A549 (cell line): ENCODE results near the gene KIAA0513. TPM values are rescaled to one million over a fixed set of nuclear protein-coding genes. Genes with fewer than 3 reads are reported as not detected.

ENCODE experiments used
- ATAC-seq, 2 experiments: fragments of 200-7000 bp in 1 of 2; fragments of >200 bp in 1 of 2; cut with Nextera tagmentation in 1 of 2; cut with Tn5 transposase in 1 of 2; 3 replicates each; pipeline versions ENCODE4 v1.8.0 to v1.9.1; 2018 to 2020; ENCODE audit warnings: mild to moderate bottlenecking in 1 of 2, moderate library complexity in 1 of 2
- CTCF ChIA-PET: fragments of 300-600 bp; sonication (Branson Sonifier 250); formaldehyde crosslinking; extraction: SDS; loops from one replicate; lab custom pipeline; 2021; ENCODE audit warnings: antibody characterized with exemption, inconsistent platforms; lab: Yijun Ruan, JAX
- POLR2A ChIA-PET: fragments of 350-600 bp; formaldehyde crosslinking; extraction: SDS; loops from one replicate; lab custom pipeline; 2021; ENCODE audit warnings: antibody characterized with exemption, inconsistent platforms; lab: Yijun Ruan, JAX
- DNase-seq, 2 experiments: peaks; one replicate each; pipeline versions ENCODE4 v3.0.0 to v3.0.0-alpha.2; 2011 to 2016; ENCODE audit warnings: low read depth in 1 of 2, low spot score in 1 of 2
- FAIRE-seq: peaks from 2 replicates; lab custom pipeline; 2011; peaks lifted over from hg19 to GRCh38; lab: Jason Lieb, UNC
- H3K27ac ChIP-seq, 2 experiments: fragments of >200 bp; sonication (Bioruptor Twin); formaldehyde crosslinking; 3 replicates each; pipeline ENCODE4 v1.5.1; 2016 to 2017
- H3K4me1 ChIP-seq: fragments of >200 bp; sonication (Bioruptor Twin); formaldehyde crosslinking; 3 replicates; pipeline ENCODE4 v1.6.1; 2016
- H3K4me2 ChIP-seq: fragments of >200 bp; sonication (Bioruptor Twin); formaldehyde crosslinking; 3 replicates; pipeline ENCODE4 v1.6.1; 2016
- H3K4me3 ChIP-seq: fragments of >200 bp; sonication (Bioruptor Twin); formaldehyde crosslinking; 3 replicates; pipeline ENCODE4 v1.5.1; 2016
- H3K9me3 ChIP-seq: fragments of >200 bp; sonication (Bioruptor Twin); formaldehyde crosslinking; 3 replicates; pipeline ENCODE4 v1.6.1; 2016
- CBX2 ChIP-seq: fragments of 200-600 bp; sonication (generic); IDR thresholded peaks from 2 replicates; pipeline ENCODE4 v1.6.1; 2016; ENCODE audit warnings: low read depth, mild to moderate bottlenecking, borderline replicate concordance
- CBX8 ChIP-seq: fragments of 200-600 bp; sonication (generic); IDR thresholded peaks from 2 replicates; pipeline ENCODE4 v1.6.1; 2016
- CHD4 ChIP-seq: fragments of 200-600 bp; sonication (generic); IDR thresholded peaks from 2 replicates; pipeline ENCODE4 v1.6.1; 2016; ENCODE audit warnings: antibody characterized with exemption, mild to moderate bottlenecking, borderline replicate concordance
- EHF ChIP-seq: fragments of 250-450 bp; sonication (Bioruptor Pico); IDR thresholded peaks from 2 replicates; pipeline ENCODE4 v1.5.0; 2020; ENCODE audit warnings: mild to moderate bottlenecking
- EHMT2 ChIP-seq: fragments of 200-600 bp; sonication (generic); IDR thresholded peaks from 2 replicates; pipeline ENCODE4 v1.6.1; 2016; ENCODE audit warnings: antibody characterized with exemption, low read depth, mild to moderate bottlenecking, moderate library complexity
- HDAC2 ChIP-seq: fragments of 200-600 bp; sonication (generic); IDR thresholded peaks from 2 replicates; pipeline ENCODE4 v1.6.1; 2016
- HOXB5 ChIP-seq: fragments of 250-450 bp; sonication (Bioruptor Pico); IDR thresholded peaks from 2 replicates; pipeline ENCODE4 v1.5.0; 2020; ENCODE audit warnings: mild to moderate bottlenecking, moderate library complexity
- JUN ChIP-seq, 2 experiments: fragments of >200 bp; sonication (Bioruptor Twin); formaldehyde crosslinking; IDR thresholded peaks; 2 replicates in 1 of 2; 3 replicates in 1 of 2; pipeline ENCODE4 v1.6.1; 2016 to 2017
- NFE2L2 ChIP-seq: fragments of 150-350 bp; conservative IDR thresholded peaks from 2 replicates; pipeline ENCODE4 v1.6.1; 2014; ENCODE audit warnings: low read length
- NR3C1 ChIP-seq: fragments of >200 bp; sonication (Bioruptor Twin); formaldehyde crosslinking; IDR thresholded peaks from 3 replicates; pipeline ENCODE4 v1.6.1; 2017
- POLR2A ChIP-seq: IDR thresholded peaks from 2 replicates; pipeline ENCODE4 v1.6.1; 2012; ENCODE audit warnings: mild to moderate bottlenecking, low read length
- RAD21 ChIP-seq, 2 experiments: fragments of >200 bp in 1 of 2; sonication (Bioruptor Twin) in 1 of 2; formaldehyde crosslinking in 1 of 2; IDR thresholded peaks in 1 of 2; conservative IDR thresholded peaks in 1 of 2; 2 replicates in 1 of 2; 3 replicates in 1 of 2; pipeline ENCODE4 v1.6.1; 2012 to 2018; ENCODE audit warnings: inconsistent platforms in 1 of 2
- RARB ChIP-seq: fragments of 250-450 bp; sonication (Bioruptor Pico); IDR thresholded peaks from 2 replicates; pipeline ENCODE4 v1.8.0; 2021; ENCODE audit warnings: mild to moderate bottlenecking, moderate library complexity
- RNF2 ChIP-seq: fragments of 200-600 bp; sonication (generic); IDR thresholded peaks from 2 replicates; pipeline ENCODE4 v1.6.1; 2016; ENCODE audit warnings: low read depth, mild to moderate bottlenecking, antibody characterized with exemption, moderate library complexity, borderline replicate concordance
- SMC3 ChIP-seq: fragments of >200 bp; sonication (Bioruptor Twin); formaldehyde crosslinking; IDR thresholded peaks from 3 replicates; pipeline ENCODE4 v1.6.1; 2018; ENCODE audit warnings: inconsistent platforms
- ZFP36 ChIP-seq: fragments of 450-650 bp; IDR thresholded peaks from 2 replicates; pipeline ENCODE4 v1.6.1; 2014; ENCODE audit warnings: borderline replicate concordance; ENCODE audit not compliant: partially characterized antibody
- WGBS: methylation state at CpG from one replicate; pipeline ENCODE4 v1.1.6; 2017; ENCODE audit errors: missing lambda C conversion rate; 5-methylcytosine and 5-hydroxymethylcytosine counted together
- polyA plus RNA-seq, 4 experiments: library from polyadenylated mRNA; depleted of rRNA in 3 of 4; stranded (reverse); fragments of >200 nt; fragmentation: RNase III in 1 of 4; extraction: RNeasy Plus Mini Kit Qiagen cat#74134 plus additional on column Dnase treatment in 1 of 4; gene quantifications; 2 replicates in 3 of 4; 3 replicates in 1 of 4; pipeline ENCODE4 v1.2.3, GENCODE V29; 2011 to 2017
- TF ChIP-seq, protein P1 (sequence below): fragments of 450-650 bp; IDR thresholded peaks from 2 replicates; pipeline ENCODE4 v1.6.1; 2014; ENCODE audit warnings: antibody characterized with exemption
- TF ChIP-seq, protein P2 (sequence below): fragments of 250-450 bp; sonication (Bioruptor Pico); IDR thresholded peaks from 2 replicates; pipeline ENCODE4 v1.5.0; 2021; ENCODE audit warnings: mild to moderate bottlenecking, moderate library complexity, borderline replicate concordance
- TF ChIP-seq, protein P3 (sequence below): fragments of >200 bp; sonication (Bioruptor Twin); formaldehyde crosslinking; IDR thresholded peaks from 2 replicates; pipeline ENCODE4 v1.6.1; 2016

Gene KIAA0513
- polyA plus RNA-seq, 2 of the 4 experiments (the other 2 are of a cell fraction): 1.8 TPM

- no peak for ATAC-seq
- Histone ChIP-seq H3K9me3 (no peaks in the 10 kb centered on the region), H3K4me1 (peaks cover 19% of the 10 kb centered on the region), H3K27ac (peak overlapping the region in 1 of 2 experiments; percentile 85; a peak in 4 of 6 replicates), H3K4me2 (no peak overlapping the region), H3K4me3 (no peak overlapping the region)
- ChIA-PET POLR2A (no interaction called here), CTCF (interaction anchor here (1.0 to 1.6 kb wide), 2 partner anchors 16 to 40 kb away, joined by 3 to 5 read pairs; partner anchors contain the start of gene KIAA0513)
- no peak for DNase-seq
- WGBS: 100% methylated on average over 1 of the region's 1 CpG
- no peak for FAIRE-seq
- TF ChIP-seq, protein P1, sequence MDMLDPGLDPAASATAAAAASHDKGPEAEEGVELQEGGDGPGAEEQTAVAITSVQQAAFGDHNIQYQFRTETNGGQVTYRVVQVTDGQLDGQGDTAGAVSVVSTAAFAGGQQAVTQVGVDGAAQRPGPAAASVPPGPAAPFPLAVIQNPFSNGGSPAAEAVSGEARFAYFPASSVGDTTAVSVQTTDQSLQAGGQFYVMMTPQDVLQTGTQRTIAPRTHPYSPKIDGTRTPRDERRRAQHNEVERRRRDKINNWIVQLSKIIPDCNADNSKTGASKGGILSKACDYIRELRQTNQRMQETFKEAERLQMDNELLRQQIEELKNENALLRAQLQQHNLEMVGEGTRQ: no peak
These were observed 40.7 kb upstream of the KIAA0513 start for GRCh38 chr16:84986879-84987278.

GRCh38 chr16:84988328-84989080 is 39.1 kb upstream of the KIAA0513 start:
- H3K9me3 ChIP-seq: no peaks in the 10 kb centered on the region
- peaks cover 30% of the 10 kb centered on the region for H3K4me1 ChIP-seq
- FAIRE-seq (no peak), ATAC-seq (peak; percentile 25 to 51; a peak in 3 of 6 replicates), DNase-seq (no peak)
- peak overlapping the region in 1 of 2 experiments; percentile 29; a peak in 2 of 6 replicates for H3K27ac ChIP-seq
- ChIA-PET CTCF (interaction anchor here (1.0 to 3.7 kb wide), 4 partner anchors 11 to 37 kb away, joined by 3 to 17 read pairs (median 7); no protein-coding TSS in a partner anchor), POLR2A (no interaction called here)
- no peak overlapping the region for H3K4me2 ChIP-seq
- TF ChIP-seq POLR2A (no peak), ZFP36 (no peak), SMC3 (no peak), RARB (no peak), EHMT2 (no peak), CHD4 (no peak), RAD21 (conservative IDR thresholded peaks at IDR 0.05 in 1 of 2, IDR thresholded peaks at IDR 0.05 in 1 of 2) (no peak), JUN (IDR thresholded peaks at IDR 0.05) (no peak), CBX8 (no peak), NFE2L2 (no peak), EHF (CRISPR knock-in tag) (no peak), NR3C1 (no peak), RNF2 (no peak), HDAC2 (no peak), CBX2 (no peak), HOXB5 (no peak)
- TF ChIP-seq, protein P1: no peak
- TF ChIP-seq, protein P2, sequence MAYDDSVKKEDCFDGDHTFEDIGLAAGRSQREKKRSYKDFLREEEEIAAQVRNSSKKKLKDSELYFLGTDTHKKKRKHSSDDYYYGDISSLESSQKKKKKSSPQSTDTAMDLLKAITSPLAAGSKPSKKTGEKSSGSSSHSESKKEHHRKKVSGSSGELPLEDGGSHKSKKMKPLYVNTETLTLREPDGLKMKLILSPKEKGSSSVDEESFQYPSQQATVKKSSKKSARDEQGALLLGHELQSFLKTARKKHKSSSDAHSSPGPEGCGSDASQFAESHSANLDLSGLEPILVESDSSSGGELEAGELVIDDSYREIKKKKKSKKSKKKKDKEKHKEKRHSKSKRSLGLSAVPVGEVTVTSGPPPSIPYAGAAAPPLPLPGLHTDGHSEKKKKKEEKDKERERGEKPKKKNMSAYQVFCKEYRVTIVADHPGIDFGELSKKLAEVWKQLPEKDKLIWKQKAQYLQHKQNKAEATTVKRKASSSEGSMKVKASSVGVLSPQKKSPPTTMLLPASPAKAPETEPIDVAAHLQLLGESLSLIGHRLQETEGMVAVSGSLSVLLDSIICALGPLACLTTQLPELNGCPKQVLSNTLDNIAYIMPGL: no peak
- TF ChIP-seq, protein P3, sequence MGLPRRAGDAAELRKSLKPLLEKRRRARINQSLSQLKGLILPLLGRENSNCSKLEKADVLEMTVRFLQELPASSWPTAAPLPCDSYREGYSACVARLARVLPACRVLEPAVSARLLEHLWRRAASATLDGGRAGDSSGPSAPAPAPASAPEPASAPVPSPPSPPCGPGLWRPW: no peak
- 89% methylated on average over 16 of the region's 16 CpGs for WGBS
- H3K4me3 ChIP-seq: no peak overlapping the region
